Skeletal muscle tissue (tissue), 4 donors: ENCODE data around the gene GLTP. TPM values are rescaled to one million over a fixed set of nuclear protein-coding genes. Genes with fewer than 3 reads are reported as not detected.

Source experiments
- H3K27ac ChIP-seq: one replicate; pipeline ENCODE4 v1.7.0; 2013; ENCODE audit warnings: mild to moderate bottlenecking, low read depth, low read length, inconsistent platforms
- H3K27me3 ChIP-seq, 3 donors: one replicate each; pipeline ENCODE4 v1.7.0; 2013; ENCODE audit warnings: low read length in 3 of 3; ENCODE audit not compliant: control insufficient read depth in 3 of 3, insufficient read depth in 3 of 3
- H3K36me3 ChIP-seq, 3 donors: one replicate each; pipeline ENCODE4 v1.7.0; 2013; ENCODE audit warnings: low read length in 3 of 3; ENCODE audit not compliant: control insufficient read depth in 3 of 3, insufficient read depth in 3 of 3
- H3K4me1 ChIP-seq, 3 donors: one replicate each; pipeline ENCODE4 v1.7.0; 2013; ENCODE audit warnings: low read length in 3 of 3, mild to moderate bottlenecking in 3 of 3; ENCODE audit not compliant: control insufficient read depth in 3 of 3, insufficient read depth in 3 of 3
- H3K4me3 ChIP-seq, 3 donors: one replicate each; pipeline ENCODE4 v1.7.0; 2013; ENCODE audit warnings: low read length in 3 of 3
- H3K9ac ChIP-seq, 3 donors: one replicate each; pipeline ENCODE4 v1.7.0; 2013; ENCODE audit warnings: low read length in 3 of 3, mild to moderate bottlenecking in 3 of 3, moderate library complexity in 2 of 3, low read depth in 1 of 3
- H3K9me3 ChIP-seq, 3 donors: one replicate each; pipeline ENCODE4 v1.7.0; 2013; ENCODE audit warnings: low read length in 3 of 3; ENCODE audit not compliant: control insufficient read depth in 3 of 3
- total RNA-seq: library from RNA; depleted of rRNA; stranded (reverse); fragments of >200 nt; gene quantifications from one replicate; pipeline ENCODE4 v1.2.3, GENCODE V29; 2014
- donor health status: Osteomylitis.

Gene GLTP
- total RNA-seq, 1 donor from 2014 or later: 18.3 TPM

DNA sequence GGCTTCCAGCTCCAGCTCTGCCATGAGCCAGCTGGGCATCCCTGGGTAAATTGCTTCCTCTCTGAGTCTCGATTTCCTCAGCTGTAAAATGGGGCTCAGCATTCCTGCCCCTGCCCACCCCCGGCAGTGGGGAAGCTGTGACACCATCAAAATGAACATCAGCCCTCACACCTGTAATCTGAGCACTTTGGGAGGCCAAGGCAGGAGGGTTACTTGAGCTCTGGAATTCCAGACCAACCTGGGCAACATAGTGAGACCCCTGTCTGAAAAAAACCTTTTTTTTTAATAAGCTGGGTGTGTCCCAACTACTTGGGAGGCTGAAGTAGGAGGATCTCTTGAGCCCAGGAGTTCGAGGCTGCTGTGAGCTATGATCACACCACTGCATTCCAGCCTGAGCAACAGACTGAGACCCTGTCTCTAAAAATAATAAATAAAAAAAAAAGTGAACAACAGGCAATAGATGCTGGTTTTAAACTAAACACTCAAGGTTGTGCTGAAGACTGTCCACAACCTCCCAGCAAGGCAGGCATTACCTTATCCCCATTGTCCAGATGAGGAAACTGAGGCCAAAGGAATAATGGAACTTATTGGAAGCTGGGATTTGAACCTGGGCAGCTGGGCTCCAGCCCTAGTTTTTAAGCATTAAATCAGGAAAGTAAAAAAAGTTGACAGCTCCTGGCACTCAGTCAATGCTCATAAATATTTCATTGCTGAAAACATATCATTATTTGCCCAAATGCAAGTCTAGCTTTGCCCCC, 51.4 kb downstream of the GLTP start:
- H3K4me3 ChIP-seq: no peak overlapping the region
- no peaks in the 10 kb centered on the region for H3K4me1 ChIP-seq
- peak overlapping the region; percentile 30 for H3K27ac ChIP-seq
- peaks cover 23 to 37% (median 24%) of the 10 kb centered on the region in 3 donors for H3K27me3 ChIP-seq
- no peaks in the 10 kb centered on the region for H3K36me3 ChIP-seq
- H3K9ac ChIP-seq: peak overlapping the region in 1 of 3 donors; percentile 3
- no peaks in the 10 kb centered on the region for H3K9me3 ChIP-seq

DNA sequence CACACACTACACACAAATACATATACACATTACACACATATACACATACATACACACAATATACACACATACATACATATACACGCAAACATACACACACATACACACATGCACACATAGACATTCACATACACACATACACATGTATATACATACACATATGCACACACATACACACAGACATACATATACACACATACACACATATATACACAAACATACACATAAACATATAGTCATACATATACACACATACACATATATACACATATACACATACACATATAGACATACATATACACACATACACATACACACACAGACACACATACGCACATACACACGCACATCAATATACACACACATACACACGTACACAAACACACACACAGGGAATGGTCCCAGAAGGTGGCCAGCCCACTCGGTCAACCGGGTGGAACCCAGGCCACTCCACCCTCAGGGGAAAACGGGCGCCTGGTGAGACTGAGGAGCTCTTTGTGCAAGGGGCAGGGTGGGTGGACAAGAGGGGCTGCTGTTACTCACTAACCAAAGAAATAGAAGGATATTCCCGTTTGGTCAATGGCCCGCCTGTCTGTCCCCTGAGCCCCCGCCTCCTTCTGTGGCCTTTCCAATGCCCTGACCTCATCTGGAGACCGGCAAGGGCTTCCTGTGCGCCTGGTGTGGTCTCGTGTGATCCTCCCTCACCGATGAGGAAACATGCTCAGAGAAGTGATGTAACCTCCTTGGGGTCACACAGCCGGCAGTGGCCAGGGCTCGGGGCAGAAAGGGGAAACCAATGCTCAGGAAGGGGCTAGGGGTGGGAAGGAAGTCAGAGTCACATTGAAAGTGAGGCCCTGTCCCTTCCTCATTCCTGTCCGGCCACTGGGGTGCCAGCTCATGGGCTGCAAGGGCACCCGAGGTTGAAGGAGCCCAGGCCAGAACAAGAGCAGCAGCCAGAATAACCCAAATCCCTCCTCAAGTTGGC, 52.5 kb downstream of the GLTP start:
- Histone ChIP-seq H3K27me3 (peaks cover 18 to 28% (median 23%) of the 10 kb centered on the region in 3 donors), H3K4me1 (peaks cover 0 to 5% (median 3%) of the 10 kb centered on the region in 3 donors), H3K27ac (no peak overlapping the region), H3K9ac (no peak overlapping the region), H3K4me3 (no peak overlapping the region), H3K9me3 (no peaks in the 10 kb centered on the region), H3K36me3 (no peaks in the 10 kb centered on the region)

DNA sequence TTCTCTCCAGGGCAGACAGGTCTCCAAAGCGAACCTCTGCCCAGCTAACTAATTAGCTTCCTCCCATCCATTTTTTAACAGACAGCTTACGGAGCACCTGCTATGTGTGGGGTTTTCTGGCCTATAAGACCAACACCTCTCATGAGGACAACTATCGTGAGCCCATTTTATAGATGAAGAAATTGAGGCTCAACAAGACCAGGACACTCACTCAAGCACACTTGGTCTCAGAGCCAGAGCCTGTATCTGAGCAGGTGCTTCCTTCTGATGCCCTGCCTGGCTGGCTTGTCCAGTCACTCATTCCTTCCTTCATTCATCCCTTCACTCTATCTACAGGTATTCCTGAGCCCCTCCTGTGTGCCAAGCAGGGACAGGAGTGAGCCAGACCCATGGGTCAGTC, 53.3 kb downstream of the GLTP start:
- Histone ChIP-seq H3K9me3 (no peaks in the 10 kb centered on the region), H3K4me1 (peaks cover 4 to 12% (median 9%) of the 10 kb centered on the region in 3 donors), H3K27ac (no peak overlapping the region), H3K36me3 (no peaks in the 10 kb centered on the region), H3K9ac (no peak overlapping the region), H3K4me3 (no peak overlapping the region), H3K27me3 (peaks cover 12 to 22% (median 18%) of the 10 kb centered on the region in 3 donors)

DNA sequence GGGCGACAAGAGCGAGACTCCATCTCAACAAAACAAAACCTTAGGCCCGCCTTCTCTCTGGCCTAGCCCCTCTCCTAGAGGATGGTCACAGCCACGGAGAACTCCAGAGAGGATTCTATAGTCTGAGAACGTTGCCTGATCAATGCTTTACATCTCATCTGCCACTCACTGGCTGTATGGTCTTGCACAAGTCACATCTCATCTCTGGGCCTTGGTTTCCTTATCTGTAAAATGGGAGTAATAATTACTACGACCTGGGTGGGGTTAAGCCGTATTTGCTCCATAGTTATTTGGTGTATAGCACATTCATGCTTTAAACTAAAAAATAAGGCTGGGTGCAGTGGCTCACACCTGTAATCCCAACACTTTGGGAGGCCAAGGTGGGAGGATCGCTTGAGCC, 55.6 kb downstream of the GLTP start:
- Histone ChIP-seq H3K27me3 (peaks cover 3 to 7% (median 6%) of the 10 kb centered on the region in 3 donors), H3K4me1 (peaks cover 4 to 12% (median 9%) of the 10 kb centered on the region in 3 donors), H3K4me3 (no peak overlapping the region), H3K36me3 (no peaks in the 10 kb centered on the region), H3K9ac (no peak overlapping the region), H3K27ac (no peak overlapping the region), H3K9me3 (no peaks in the 10 kb centered on the region)

DNA sequence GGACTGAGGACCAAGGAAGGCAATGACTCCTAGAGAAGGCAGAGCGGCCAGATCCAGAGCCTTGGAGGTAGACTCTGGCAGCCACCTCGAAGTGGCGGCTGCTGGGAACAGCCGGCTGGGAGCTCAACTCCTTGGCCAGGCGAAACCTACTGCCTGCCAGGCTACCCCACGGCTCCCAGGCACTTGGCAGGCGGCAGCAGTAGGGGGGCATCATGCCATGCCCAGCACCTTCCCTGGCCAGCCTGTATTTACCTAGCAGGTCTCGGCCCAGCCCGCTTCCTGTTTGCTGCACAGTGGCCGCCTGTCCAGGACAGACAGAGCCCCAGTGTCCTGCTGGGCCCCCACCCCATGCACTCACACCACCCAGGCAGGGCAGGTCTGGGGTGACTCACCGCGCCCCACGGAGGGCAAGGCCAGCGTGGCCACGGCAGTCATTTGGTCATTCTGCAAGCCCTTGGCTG, 57.4 kb downstream of the GLTP start:
- Histone ChIP-seq H3K27me3 (peaks cover 8 to 13% (median 11%) of the 10 kb centered on the region in 3 donors), H3K9me3 (no peaks in the 10 kb centered on the region), H3K9ac (no peak overlapping the region), H3K4me3 (peak overlapping the region in 1 of 3 donors; percentile 3), H3K4me1 (peaks cover 4 to 12% (median 9%) of the 10 kb centered on the region in 3 donors), H3K36me3 (no peaks in the 10 kb centered on the region), H3K27ac (no peak overlapping the region)

DNA sequence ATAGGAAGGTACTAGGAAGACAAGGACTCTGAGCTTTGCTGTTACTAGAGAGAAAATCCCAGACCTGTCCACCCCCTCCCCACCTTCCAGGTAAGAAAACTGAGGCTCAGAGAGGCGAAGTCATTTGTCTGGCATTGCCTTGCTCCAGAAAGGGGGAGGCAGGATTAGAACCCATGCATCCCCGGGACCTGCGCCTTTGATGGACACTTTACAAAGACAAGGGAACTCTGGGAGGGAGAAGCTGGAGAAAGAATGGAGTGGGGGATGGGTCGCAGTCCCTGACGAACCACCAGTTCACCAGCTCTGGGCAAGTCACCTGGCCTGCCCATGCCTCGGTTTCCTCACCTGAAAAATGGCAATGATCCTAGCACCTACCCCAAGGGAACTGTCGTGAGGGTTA, 57.9 kb downstream of the GLTP start:
- Histone ChIP-seq H3K4me1 (peaks cover 4 to 12% (median 9%) of the 10 kb centered on the region in 3 donors), H3K27ac (no peak overlapping the region), H3K36me3 (no peaks in the 10 kb centered on the region), H3K4me3 (peak overlapping the region in 1 of 3 donors; percentile 3), H3K9ac (no peak overlapping the region), H3K9me3 (no peaks in the 10 kb centered on the region), H3K27me3 (peaks cover 11 to 17% (median 17%) of the 10 kb centered on the region in 3 donors)

DNA sequence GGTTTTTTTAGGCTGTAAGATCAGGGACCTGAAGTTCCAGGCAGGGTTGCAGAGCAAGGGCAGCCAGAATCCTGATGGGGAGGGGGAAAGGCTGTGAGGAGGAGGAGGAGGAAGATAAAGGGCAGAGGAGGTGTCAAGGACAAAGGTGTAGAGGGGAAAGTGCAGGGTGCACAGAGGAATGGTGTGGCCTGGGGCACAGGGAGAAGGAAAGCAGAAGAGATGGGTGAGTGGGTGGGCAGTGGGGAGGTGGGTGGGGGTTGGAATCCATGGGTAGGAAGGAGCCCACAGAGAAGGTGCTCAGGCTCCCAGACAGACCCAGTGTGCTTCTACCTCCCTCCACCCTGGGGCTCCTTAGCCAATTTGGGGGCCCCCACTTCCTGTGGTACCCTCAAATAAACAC, 58.4 kb downstream of the GLTP start:
- Histone ChIP-seq H3K9ac (no peak overlapping the region), H3K4me3 (no peak overlapping the region), H3K27ac (no peak overlapping the region), H3K4me1 (peaks cover 4 to 12% (median 9%) of the 10 kb centered on the region in 3 donors), H3K27me3 (peaks cover 11 to 22% (median 21%) of the 10 kb centered on the region in 3 donors), H3K9me3 (no peaks in the 10 kb centered on the region), H3K36me3 (no peaks in the 10 kb centered on the region)

DNA sequence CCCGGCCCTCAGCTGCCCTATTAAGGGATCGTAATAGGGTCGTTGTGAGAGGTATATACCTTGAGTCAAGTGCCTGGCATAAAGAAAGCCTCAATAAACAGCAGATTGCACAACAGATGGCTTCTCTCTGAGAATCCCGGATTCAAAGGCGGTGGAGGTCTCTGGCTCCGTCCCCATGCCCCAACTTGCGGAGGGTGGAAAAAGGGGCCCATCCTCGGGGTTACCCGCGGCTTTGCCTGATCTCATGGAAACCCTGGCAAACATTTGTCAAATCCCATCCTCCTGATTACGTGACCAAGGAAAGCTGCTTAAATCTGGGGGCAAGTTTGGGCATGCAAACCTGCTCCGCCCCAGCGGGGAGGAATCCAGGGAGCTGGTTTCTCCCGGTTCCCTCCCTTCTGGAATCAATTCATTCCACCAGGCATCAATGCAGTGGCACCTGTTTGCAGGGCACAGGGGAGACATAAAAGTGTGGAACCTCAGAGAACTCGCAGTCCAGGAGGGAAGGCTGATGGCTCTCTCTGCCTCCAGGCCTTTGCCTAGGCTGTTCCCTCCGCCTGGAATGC, 59.4 kb downstream of the GLTP start:
- Histone ChIP-seq H3K4me1 (peaks cover 4 to 12% (median 9%) of the 10 kb centered on the region in 3 donors), H3K27ac (no peak overlapping the region), H3K27me3 (peaks cover 11 to 24% (median 23%) of the 10 kb centered on the region in 3 donors), H3K36me3 (no peaks in the 10 kb centered on the region), H3K4me3 (no peak overlapping the region), H3K9me3 (no peaks in the 10 kb centered on the region), H3K9ac (no peak overlapping the region)

DNA sequence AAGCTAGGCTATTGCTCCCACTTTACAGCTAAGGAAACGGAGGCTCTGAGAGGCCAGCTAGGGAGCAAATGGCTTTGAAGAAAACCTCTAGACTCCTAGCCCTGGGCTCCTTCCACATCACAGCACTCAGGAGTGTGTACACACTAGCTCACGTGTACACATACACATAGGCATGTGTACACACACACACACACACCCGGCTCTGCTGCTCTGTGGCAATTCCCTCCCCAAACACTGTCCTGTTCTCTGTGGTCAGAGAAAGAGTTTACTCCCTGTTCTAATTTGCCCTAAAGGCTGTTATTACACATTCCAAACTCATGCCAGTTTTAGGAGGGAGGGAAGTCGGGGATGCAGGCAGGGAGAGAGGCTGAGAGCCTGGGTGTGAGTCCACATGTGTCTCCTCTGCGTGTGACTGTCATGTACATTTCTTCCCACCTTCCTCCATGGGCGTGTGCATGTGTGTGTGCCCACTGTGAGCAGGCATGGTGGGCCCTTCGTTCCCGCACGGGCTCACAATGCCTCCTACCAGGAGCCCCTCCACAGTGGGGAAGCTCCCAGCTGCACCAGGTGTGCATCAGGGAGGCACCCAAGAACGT, 61.3 kb downstream of the GLTP start:
- H3K27ac ChIP-seq: no peak overlapping the region
- H3K4me3 ChIP-seq: no peak overlapping the region
- H3K36me3 ChIP-seq: no peaks in the 10 kb centered on the region
- H3K4me1 ChIP-seq: peaks cover 4 to 12% (median 9%) of the 10 kb centered on the region in 3 donors
- H3K9me3 ChIP-seq: no peaks in the 10 kb centered on the region
- peaks cover 11 to 34% (median 21%) of the 10 kb centered on the region in 3 donors for H3K27me3 ChIP-seq
- no peak overlapping the region for H3K9ac ChIP-seq
